MM.1S (cell line): ENCODE data around the gene MUTYH.
A peak's percentile ranks its signal among the peaks of the same experiment; 100 is the strongest.

ENCODE experiments used
- DNase-seq: peaks from one replicate; pipeline ENCODE4 v3.0.0-alpha.2; 2015
- H2AFZ ChIP-seq: fragments of 300-600 bp; sonication (generic); 2 replicates; pipeline ENCODE4 v1.6.0; 2016; ENCODE audit warnings: antibody characterized with exemption, low read length
- H3F3A ChIP-seq: fragments of 300-600 bp; sonication (generic); 2 replicates; pipeline ENCODE4 v1.6.1; 2016; ENCODE audit warnings: mild to moderate bottlenecking, antibody characterized with exemption, low read length, moderate library complexity, mixed read lengths; ENCODE audit not compliant: insufficient read depth
- H3K27ac ChIP-seq: fragments of 300-600 bp; sonication (generic); 2 replicates; pipeline ENCODE4 v1.5.1; 2016; ENCODE audit warnings: mild to moderate bottlenecking, low read length
- H3K27me3 ChIP-seq: fragments of 300-600 bp; sonication (generic); replicated peaks from 2 replicates; pipeline ENCODE4 v1.6.0; 2016; ENCODE audit warnings: low read length; ENCODE audit not compliant: insufficient read depth
- H3K36me3 ChIP-seq: fragments of 300-600 bp; sonication (generic); replicated peaks from 2 replicates; pipeline ENCODE4 v1.6.1; 2016; ENCODE audit warnings: mild to moderate bottlenecking, low read length, mixed read lengths; ENCODE audit not compliant: insufficient read depth
- H3K4me1 ChIP-seq: fragments of 300-600 bp; sonication (generic); 2 replicates; pipeline ENCODE4 v1.6.1; 2016; ENCODE audit warnings: low read length, mixed read lengths
- H3K4me2 ChIP-seq: fragments of 300-600 bp; sonication (generic); 2 replicates; pipeline ENCODE4 v1.6.0; 2016; ENCODE audit warnings: low read depth, low read length
- H3K4me3 ChIP-seq: fragments of 300-600 bp; sonication (generic); 2 replicates; pipeline ENCODE4 v1.5.1; 2016; ENCODE audit warnings: low read length, mixed read lengths
- H3K79me2 ChIP-seq: fragments of 300-600 bp; sonication (generic); 2 replicates; pipeline ENCODE4 v1.6.1; 2016; ENCODE audit warnings: mixed run types, low read length, mixed read lengths
- H3K9ac ChIP-seq: fragments of 300-600 bp; sonication (generic); 2 replicates; pipeline ENCODE4 v1.6.1; 2016; ENCODE audit warnings: low read length, mixed read lengths
- H3K9me2 ChIP-seq: fragments of 300-600 bp; sonication (generic); replicated peaks from 2 replicates; pipeline ENCODE4 v1.6.1; 2016; ENCODE audit warnings: mild to moderate bottlenecking, low read length, mixed read lengths; ENCODE audit not compliant: insufficient read depth
- H3K9me3 ChIP-seq: fragments of 300-600 bp; sonication (generic); replicated peaks from 2 replicates; pipeline ENCODE4 v1.6.1; 2016; ENCODE audit warnings: mild to moderate bottlenecking, low read length, mixed read lengths; ENCODE audit not compliant: insufficient read depth
- H4K20me1 ChIP-seq: fragments of 300-600 bp; sonication (generic); 2 replicates; pipeline ENCODE4 v1.6.1; 2016; ENCODE audit warnings: mild to moderate bottlenecking, low read length, moderate library complexity, mixed read lengths; ENCODE audit not compliant: insufficient read depth
- EZH2 ChIP-seq: fragments of 300-600 bp; sonication (generic); optimal IDR thresholded peaks from 2 replicates; pipeline ENCODE3; 2017; ENCODE audit warnings: low read depth, mild to moderate bottlenecking, antibody characterized with exemption, low read length, mixed read lengths
- EZH2phosphoT487 ChIP-seq: fragments of 300-600 bp; sonication (generic); IDR thresholded peaks from 2 replicates; pipeline ENCODE4 v1.6.1; 2018; ENCODE audit warnings: antibody characterized with exemption, low read length
- TF ChIP-seq, protein P1 (sequence below): fragments of 300-600 bp; sonication (generic); IDR thresholded peaks from 2 replicates; pipeline ENCODE4 v1.5.1; 2016; ENCODE audit warnings: antibody characterized with exemption, low read length, mixed read lengths

The MUTYH gene

DNA sequence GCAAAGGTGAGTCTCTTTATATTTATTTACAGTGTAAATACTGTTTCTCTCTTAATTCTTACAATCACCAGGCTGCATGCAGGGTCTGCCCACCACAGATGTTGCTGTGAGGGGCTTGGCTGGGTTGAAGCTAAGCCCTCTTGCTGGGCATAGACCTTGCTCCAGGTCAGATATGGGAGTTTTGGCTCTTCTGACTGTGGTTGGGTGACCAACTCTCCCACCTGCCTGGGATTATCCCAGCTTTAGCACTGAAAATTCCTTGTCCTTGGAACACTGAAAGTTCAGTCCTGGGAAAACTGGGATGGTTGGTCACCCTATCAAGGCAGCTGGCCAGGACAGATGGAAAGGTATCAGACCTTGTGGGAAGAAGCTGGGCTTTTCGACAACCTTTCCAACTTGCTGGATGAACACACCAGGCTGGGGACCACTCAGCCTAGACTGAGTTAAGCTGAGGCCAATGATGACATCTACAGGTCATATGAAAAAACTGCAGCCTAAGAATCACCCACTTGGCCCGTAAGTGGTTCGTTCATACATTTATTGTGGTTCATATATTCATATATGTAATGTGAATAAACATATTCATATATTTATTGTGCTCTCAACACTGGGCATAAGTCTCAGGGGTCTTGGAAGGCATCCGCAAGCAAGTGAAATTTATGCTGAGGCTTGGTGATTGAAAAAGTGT lies 40.1 kb downstream of the MUTYH start:
- H2AFZ ChIP-seq = no peak overlapping the region

DNA sequence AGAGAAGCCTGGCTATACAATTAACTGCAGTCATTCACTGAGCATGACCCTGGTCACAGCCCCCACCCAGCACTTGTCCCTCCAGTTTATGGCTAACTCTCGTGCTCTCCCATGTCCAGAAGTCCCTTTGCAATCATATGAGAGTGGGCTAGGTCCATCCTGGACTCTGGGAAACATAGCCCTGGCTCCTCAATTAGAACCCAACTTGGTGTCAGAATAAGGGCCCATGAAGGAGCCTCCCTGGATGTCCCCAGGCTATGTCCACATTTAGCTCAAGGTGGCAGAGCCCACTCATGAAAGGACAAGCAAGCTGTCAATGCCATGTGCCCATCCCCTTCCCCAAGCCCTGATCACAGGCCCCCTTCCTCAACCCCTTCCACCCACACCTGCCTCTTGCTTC lies 40.9 kb downstream of the MUTYH start:
- Histone ChIP-seq H3K4me2 (no peak overlapping the region), H2AFZ (no peak overlapping the region), H3K27ac (no peak overlapping the region), H3K27me3 (no peaks in the 10 kb centered on the region), H4K20me1 (no peaks in the 10 kb centered on the region), H3F3A (no peaks in the 10 kb centered on the region), H3K9me3 (no peaks in the 10 kb centered on the region), H3K36me3 (no peaks in the 10 kb centered on the region), H3K9me2 (no peaks in the 10 kb centered on the region), H3K9ac (no peak overlapping the region), H3K4me3 (no peak overlapping the region), H3K79me2 (no peaks in the 10 kb centered on the region), H3K4me1 (peaks cover under 1% of the 10 kb centered on the region; the same call in 1 of the 2 replicates)
- no peak for DNase-seq
- TF ChIP-seq, protein P1, sequence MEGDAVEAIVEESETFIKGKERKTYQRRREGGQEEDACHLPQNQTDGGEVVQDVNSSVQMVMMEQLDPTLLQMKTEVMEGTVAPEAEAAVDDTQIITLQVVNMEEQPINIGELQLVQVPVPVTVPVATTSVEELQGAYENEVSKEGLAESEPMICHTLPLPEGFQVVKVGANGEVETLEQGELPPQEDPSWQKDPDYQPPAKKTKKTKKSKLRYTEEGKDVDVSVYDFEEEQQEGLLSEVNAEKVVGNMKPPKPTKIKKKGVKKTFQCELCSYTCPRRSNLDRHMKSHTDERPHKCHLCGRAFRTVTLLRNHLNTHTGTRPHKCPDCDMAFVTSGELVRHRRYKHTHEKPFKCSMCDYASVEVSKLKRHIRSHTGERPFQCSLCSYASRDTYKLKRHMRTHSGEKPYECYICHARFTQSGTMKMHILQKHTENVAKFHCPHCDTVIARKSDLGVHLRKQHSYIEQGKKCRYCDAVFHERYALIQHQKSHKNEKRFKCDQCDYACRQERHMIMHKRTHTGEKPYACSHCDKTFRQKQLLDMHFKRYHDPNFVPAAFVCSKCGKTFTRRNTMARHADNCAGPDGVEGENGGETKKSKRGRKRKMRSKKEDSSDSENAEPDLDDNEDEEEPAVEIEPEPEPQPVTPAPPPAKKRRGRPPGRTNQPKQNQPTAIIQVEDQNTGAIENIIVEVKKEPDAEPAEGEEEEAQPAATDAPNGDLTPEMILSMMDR = no peak
- no peak for TF ChIP-seq EZH2phosphoT487
- TF ChIP-seq EZH2 = no peak

More for the DNA sequence above, 40.1 kb downstream of the MUTYH start:
- Histone ChIP-seq H3F3A (no peaks in the 10 kb centered on the region), H3K27me3 (no peaks in the 10 kb centered on the region), H4K20me1 (no peaks in the 10 kb centered on the region), H3K9me2 (no peaks in the 10 kb centered on the region), H3K79me2 (no peaks in the 10 kb centered on the region), H3K4me2 (no peak overlapping the region), H3K9me3 (no peaks in the 10 kb centered on the region), H3K4me3 (no peak overlapping the region), H3K27ac (no peak overlapping the region), H3K36me3 (no peaks in the 10 kb centered on the region), H3K4me1 (peaks cover 5% of the 10 kb centered on the region; the same call in 1 of the 2 replicates), H3K9ac (no peak overlapping the region)
- peak; percentile 69 for DNase-seq
- TF ChIP-seq, protein P1 = peak; percentile 73
- TF ChIP-seq EZH2 = no peak

DNA sequence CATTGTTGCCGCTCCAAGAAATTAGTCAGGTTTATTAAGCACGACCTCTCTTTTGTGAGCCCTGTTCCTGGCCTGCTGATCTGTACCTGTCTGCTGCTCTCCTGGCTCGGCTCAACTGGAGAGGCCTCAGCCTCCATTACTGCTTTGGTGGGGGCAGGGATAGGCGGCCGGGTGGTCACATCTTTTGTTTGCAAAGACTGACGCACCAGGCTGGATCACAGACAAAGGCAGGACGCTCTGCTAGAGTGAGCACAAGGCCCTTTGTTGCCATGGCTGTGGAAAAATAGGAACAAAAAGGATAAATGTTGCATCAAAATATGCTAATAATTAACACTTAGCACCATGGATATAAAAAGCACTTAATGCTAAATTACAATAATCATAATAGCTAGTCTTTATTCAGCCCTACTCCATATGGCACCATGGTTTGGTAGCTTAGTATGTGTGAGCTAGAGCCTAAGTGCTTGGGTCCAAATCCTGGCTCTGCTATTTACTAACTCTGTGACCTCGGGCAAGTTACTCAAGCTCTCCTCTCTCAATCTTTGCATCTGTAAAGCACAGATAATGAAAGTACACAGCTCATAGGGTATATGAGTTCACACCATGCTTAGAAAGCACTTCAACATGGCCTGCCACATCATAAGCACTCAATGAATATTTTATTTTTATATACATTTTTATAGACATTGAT lies 42.4 kb downstream of the MUTYH start:
- Histone ChIP-seq H3K9me3 (no peaks in the 10 kb centered on the region), H3K27ac (no peak overlapping the region), H3K4me1 (no peaks in the 10 kb centered on the region; the same call in 1 of the 2 replicates), H3F3A (no peaks in the 10 kb centered on the region), H3K4me3 (no peak overlapping the region), H3K4me2 (no peak overlapping the region), H3K9ac (no peak overlapping the region), H3K36me3 (no peaks in the 10 kb centered on the region), H3K79me2 (no peaks in the 10 kb centered on the region), H3K9me2 (no peaks in the 10 kb centered on the region), H4K20me1 (no peaks in the 10 kb centered on the region), H3K27me3 (no peaks in the 10 kb centered on the region), H2AFZ (no peak overlapping the region)
- DNase-seq = no peak
- TF ChIP-seq EZH2phosphoT487 (no peak), EZH2 (no peak)
- TF ChIP-seq, protein P1 = no peak
